Activated CD4-positive, alpha-beta T cell treated with anti-CD3 and anti-CD28 coated beads, Interleukin-2, Interleukin-6, amounts not matched to agents 100 ng/mL and 50 ng/mL, durations not matched to agents 16 hours and 8 hours (primary cell): ENCODE measurements around the gene VPS13A.
"Not testable (repeated sequence)": the region's sequence is repeated elsewhere in the genome, so short reads cannot be mapped to it uniquely, and the experiment has no call there.

Source experiments
- DNase-seq: peaks from one replicate; pipeline ENCODE4 v3.0.0-alpha.2; 2020

VPS13A gene

GRCh38 chr9:77305622-77306400 lies 128.5 kb downstream of the VPS13A start:
- no peak for DNase-seq

- no peak for DNase-seq
Observed at GRCh38 chr9:77307166-77307565, 129.8 kb downstream of the VPS13A start.

- DNase-seq: no peak
Observed at GRCh38 chr9:77316058-77316457, 138.7 kb downstream of the VPS13A start.

GRCh38 chr9:77325058-77325457 lies 147.7 kb downstream of the VPS13A start:
- DNase-seq: no peak

- no peak for DNase-seq
Observed at GRCh38 chr9:77328102-77328501, 150.8 kb downstream of the VPS13A start.

GRCh38 chr9:77370064-77370463 lies 192.7 kb downstream of the VPS13A start:
- DNase-seq: no peak

GRCh38 chr9:77374266-77374665 lies 196.9 kb downstream of the VPS13A start:
- no peak for DNase-seq

- no peak for DNase-seq
Observed at GRCh38 chr9:77375956-77376532, 198.7 kb downstream of the VPS13A start.

GRCh38 chr9:77384406-77384805 lies 207.1 kb downstream of the VPS13A start:
- DNase-seq: peak; percentile 4

- no peak for DNase-seq
Observed at GRCh38 chr9:77386187-77386586, 208.9 kb downstream of the VPS13A start.

GRCh38 chr9:77391834-77392233 lies 214.5 kb downstream of the VPS13A start:
- no peak for DNase-seq

GRCh38 chr9:77392328-77392727 lies 215.0 kb downstream of the VPS13A start:
- DNase-seq: no peak

GRCh38 chr9:77398581-77398980 lies 221.2 kb downstream of the VPS13A start:
- DNase-seq: not testable (repeated sequence)

- DNase-seq: no peak
Observed at GRCh38 chr9:77399964-77400363, 222.6 kb downstream of the VPS13A start.

- DNase-seq: no peak
Observed at GRCh38 chr9:77402286-77402685, 225.0 kb downstream of the VPS13A start.

- no peak for DNase-seq
Observed at GRCh38 chr9:77403239-77403638, 225.9 kb downstream of the VPS13A start.

GRCh38 chr9:77408521-77408920 lies 231.2 kb downstream of the VPS13A start:
- not testable (repeated sequence) for DNase-seq

GRCh38 chr9:77417566-77417965 lies 240.2 kb downstream of the VPS13A start:
- DNase-seq: no peak

- DNase-seq: no peak
Observed at GRCh38 chr9:77418226-77418625, 240.9 kb downstream of the VPS13A start.

- DNase-seq: no peak
Observed at GRCh38 chr9:77420641-77421040, 243.3 kb downstream of the VPS13A start.

GRCh38 chr9:77421506-77422265 lies 244.4 kb downstream of the VPS13A start:
- DNase-seq: no peak

- no peak for DNase-seq
Observed at GRCh38 chr9:77422969-77423368, 245.6 kb downstream of the VPS13A start.

- DNase-seq: no peak
Observed at GRCh38 chr9:77423841-77424240, 246.5 kb downstream of the VPS13A start.

- DNase-seq: no peak
Observed at GRCh38 chr9:77424993-77425392, 247.7 kb downstream of the VPS13A start.
